T-helper 1 cell treated with Interleukin-12 subunit alpha and Interleukin-12 subunit beta and Interleukin-4 antibody, amounts not matched to agents 30 μg/mL and 1 μg/mL, for 36 hours (primary cell): Measurements from ENCODE around the gene KRT71.
"Not testable (repeated sequence)": the region's sequence is repeated elsewhere in the genome, so short reads cannot be mapped to it uniquely, and the experiment has no call there.

ENCODE experiments used
- H3K27ac Mint-ChIP-seq: one replicate; pipeline ENCODE4 v1.8.0; 2021; ENCODE audit warnings: mild to moderate bottlenecking, mixed read lengths
- H3K27me3 Mint-ChIP-seq: one replicate; pipeline ENCODE4 v1.8.0; 2021; ENCODE audit warnings: low read depth, mixed read lengths
- H3K36me3 Mint-ChIP-seq: one replicate; pipeline ENCODE4 v1.8.0; 2021; ENCODE audit warnings: low read depth, mixed read lengths
- H3K4me1 Mint-ChIP-seq: one replicate; pipeline ENCODE4 v1.8.0; 2021; ENCODE audit warnings: low read depth, mixed read lengths
- H3K4me3 Mint-ChIP-seq: one replicate; pipeline ENCODE4 v1.8.0; 2021; ENCODE audit warnings: mild to moderate bottlenecking, moderate library complexity, mixed read lengths
- H3K9me3 Mint-ChIP-seq: one replicate; pipeline ENCODE4 v1.8.0; 2021; ENCODE audit warnings: mixed read lengths

KRT71 gene

DNA sequence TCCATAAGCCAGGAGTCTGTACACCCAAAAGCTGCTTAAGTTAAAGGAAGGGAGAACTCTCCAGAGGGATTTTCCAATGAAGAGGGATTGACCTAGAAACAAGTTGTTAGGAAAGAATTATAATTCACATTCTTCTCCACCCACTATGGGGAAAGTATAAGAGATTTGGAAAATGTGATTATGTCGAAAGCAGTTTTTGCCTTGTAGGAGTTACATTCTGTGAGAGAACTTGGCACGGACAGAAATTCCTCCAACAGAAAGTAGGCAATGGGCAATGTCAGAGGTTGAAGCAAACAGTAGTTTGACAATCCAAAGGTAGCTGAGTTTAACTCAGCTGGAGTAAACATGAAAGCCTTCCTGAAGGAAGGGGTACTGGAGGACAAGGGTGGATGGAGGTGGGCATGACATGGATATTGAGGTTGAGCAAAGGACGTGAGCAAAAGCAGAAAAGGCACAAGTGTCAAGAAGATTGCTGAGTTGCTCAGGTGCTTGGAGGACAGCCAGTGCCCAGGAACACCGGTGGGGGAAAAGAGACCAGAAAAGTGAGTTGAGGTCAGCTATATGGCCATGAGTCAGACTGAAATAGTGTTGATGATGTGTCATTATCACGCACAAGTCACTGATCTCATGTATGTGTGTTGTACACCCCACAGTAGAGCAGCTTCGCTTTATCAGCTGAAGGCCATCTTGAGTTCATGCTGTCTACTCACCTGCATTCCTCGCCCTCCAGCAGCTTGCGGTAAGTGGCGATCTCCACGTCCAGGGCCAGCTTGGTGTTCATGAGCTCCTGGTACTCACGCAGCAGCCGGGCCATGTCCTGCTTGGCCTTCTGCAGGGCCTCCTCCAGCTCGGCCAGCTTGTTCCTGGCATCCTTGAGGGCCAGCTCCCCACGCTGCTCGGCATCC, 36.8 kb downstream of the KRT71 start:
- no peaks in the 10 kb centered on the region for H3K36me3 Mint-ChIP-seq

DNA sequence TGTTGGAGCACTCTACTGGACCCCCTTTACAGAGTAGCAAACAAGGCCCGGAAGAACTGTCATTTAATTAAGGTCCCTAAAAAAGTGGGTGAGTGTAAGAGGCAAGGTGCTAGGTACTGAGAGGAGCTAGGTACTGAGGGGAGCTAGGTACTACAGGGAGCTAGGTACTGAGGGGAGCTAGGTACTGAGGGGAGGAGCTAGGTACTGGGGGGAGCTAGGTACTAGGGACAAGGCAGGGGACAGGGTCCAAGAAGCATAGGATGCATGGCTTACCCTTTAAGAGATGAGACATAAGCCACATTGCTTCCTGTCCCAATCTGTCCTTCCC, 37.7 kb downstream of the KRT71 start:
- Mint-ChIP-seq H3K9me3 (peaks cover 11% of the 10 kb centered on the region), H3K27ac (no peak overlapping the region), H3K4me1 (no peaks in the 10 kb centered on the region)

More for the DNA sequence above, 36.8 kb downstream of the KRT71 start:
- Mint-ChIP-seq H3K27me3 (peaks cover 4% of the 10 kb centered on the region), H3K4me1 (no peaks in the 10 kb centered on the region), H3K9me3 (peaks cover 7% of the 10 kb centered on the region), H3K4me3 (no peak overlapping the region), H3K27ac (no peak overlapping the region)

DNA sequence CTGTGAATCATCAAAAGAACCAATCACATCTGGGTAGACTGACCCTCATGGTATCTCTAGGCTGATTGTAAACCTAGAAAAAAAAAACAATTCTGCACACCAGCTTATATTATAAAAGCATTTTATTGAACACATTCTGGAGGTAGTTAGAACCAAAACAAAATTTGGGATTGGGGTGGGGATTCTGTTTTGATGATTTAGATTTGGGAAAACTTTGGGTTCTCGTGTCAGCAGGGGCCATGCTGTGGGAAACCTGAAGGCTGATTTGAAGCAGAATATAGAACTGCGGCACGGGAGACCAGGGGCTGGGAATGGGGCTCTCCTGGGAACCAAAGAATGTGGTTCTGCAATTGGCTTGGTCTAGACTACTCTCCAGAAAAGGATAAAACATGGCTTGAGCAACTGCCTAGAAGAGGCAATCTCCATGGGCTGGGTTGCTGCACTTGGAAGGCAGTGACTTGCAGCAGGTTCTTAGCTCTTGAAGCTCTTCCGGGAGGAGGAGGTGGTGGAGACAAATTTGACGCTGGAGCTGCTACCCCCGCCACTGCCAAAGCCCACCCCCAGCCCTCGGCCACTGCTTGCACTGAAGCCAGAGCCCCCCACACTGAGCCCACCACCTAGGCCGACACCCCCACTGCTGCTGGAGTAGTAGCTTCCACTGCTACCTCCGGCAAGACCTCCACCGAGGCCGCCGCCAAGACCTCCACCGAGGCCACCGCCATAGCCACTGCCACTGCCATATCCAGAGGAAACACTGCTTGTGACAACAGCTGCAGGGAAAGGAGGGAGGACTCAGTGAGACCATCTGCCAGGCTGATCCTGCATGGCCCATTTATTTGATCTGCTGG, 38.2 kb downstream of the KRT71 start:
- Mint-ChIP-seq H3K27ac (no peak overlapping the region), H3K27me3 (peaks cover 6% of the 10 kb centered on the region), H3K36me3 (no peaks in the 10 kb centered on the region), H3K9me3 (peaks cover 11% of the 10 kb centered on the region), H3K4me1 (no peaks in the 10 kb centered on the region), H3K4me3 (no peak overlapping the region)

More for the DNA sequence above, 37.7 kb downstream of the KRT71 start:
- Mint-ChIP-seq H3K27me3 (peaks cover 4% of the 10 kb centered on the region), H3K4me3 (no peak overlapping the region), H3K36me3 (no peaks in the 10 kb centered on the region)

DNA sequence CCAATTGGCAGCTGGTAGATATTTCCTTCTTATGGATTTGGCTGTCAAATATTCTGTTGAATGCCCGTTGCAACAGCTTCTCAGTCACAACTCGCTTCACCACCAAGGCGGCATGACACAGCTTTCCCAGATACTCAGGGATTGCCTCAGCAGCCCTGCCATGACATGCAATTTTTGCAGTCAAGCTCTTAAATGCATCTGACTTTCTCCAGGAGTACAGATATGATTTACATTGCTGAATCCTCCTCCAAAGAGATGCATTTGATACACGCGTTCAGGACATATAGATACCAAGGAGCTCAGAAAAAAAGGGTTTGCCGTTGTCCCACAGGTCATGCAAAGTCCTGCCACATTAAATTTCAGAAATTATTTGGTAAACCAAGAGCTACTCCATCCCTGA, 39.2 kb downstream of the KRT71 start:
- no peak overlapping the region for H3K4me3 Mint-ChIP-seq
- no peak overlapping the region for H3K27ac Mint-ChIP-seq
- no peaks in the 10 kb centered on the region for H3K36me3 Mint-ChIP-seq
- peaks cover 11% of the 10 kb centered on the region for H3K9me3 Mint-ChIP-seq
- H3K27me3 Mint-ChIP-seq: peaks cover 8% of the 10 kb centered on the region
- no peaks in the 10 kb centered on the region for H3K4me1 Mint-ChIP-seq

DNA sequence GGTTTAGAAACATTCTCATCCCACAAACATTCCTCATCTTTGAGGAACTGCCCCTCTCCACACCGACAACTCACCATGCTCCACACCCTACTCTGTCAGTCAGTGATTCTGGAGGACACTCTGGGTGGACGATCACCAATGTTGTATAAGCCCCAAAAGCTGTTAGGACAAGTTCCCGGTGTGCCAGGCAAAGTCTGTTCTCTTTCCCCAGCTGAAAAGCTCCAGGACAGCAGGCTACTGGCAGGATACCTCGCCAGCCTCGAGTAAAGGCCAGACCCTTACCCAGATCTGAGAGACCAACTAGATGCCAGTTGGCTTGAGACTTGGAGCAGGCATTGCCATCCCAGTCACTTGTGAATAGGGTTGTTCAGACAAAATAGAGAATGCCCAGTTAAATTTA, 44.7 kb downstream of the KRT71 start:
- H3K27me3 Mint-ChIP-seq: peaks cover 23% of the 10 kb centered on the region
- no peaks in the 10 kb centered on the region for H3K36me3 Mint-ChIP-seq
- H3K27ac Mint-ChIP-seq: no peak overlapping the region
- no peak overlapping the region for H3K4me3 Mint-ChIP-seq
- no peaks in the 10 kb centered on the region for H3K4me1 Mint-ChIP-seq
- peaks cover 11% of the 10 kb centered on the region for H3K9me3 Mint-ChIP-seq

DNA sequence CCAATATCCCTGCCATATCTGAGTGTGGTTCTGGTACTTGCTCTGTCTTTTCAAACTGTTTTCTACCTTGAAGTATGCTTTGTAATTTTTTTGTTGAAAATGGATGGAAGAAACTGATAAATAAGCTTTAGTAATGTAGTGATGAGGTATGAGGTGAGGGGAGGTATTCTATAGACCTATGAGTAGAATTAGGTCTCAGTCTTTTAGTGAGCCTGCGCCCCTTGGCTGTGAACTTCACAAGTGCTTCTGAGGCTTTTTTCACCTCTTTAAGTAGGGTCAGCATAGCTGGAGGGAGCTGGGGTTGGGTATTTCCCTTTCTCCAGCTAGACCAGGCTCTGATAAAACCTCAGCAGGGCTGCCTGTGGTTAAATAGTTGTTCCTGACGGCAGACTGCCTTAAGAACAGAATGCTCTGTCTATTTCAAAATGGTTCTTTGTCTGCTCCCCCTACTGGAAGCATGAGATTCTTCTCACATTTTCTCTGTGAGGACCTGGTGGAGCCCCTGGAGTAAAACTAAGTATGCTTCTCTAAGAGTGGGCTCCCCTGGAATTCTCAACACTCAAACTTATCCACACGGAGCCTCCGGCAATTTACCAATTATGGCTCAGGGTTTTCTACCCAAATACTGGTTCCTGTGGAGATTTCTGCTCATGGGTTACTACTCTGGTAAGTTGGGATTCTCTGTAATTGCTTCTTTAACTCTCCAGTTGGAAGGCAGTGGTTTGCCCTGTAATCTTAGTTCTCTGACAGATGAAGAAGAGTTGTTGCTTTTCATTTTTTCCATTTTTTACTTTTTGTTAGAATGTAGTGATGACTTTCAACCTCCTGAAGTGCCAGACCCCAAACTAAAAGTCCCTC, 45.9 kb downstream of the KRT71 start:
- no peaks in the 10 kb centered on the region for H3K36me3 Mint-ChIP-seq
- no peaks in the 10 kb centered on the region for H3K4me1 Mint-ChIP-seq
- H3K4me3 Mint-ChIP-seq: no peak overlapping the region
- H3K27ac Mint-ChIP-seq: no peak overlapping the region
- peaks cover 27% of the 10 kb centered on the region for H3K27me3 Mint-ChIP-seq
- peaks cover 11% of the 10 kb centered on the region for H3K9me3 Mint-ChIP-seq

DNA sequence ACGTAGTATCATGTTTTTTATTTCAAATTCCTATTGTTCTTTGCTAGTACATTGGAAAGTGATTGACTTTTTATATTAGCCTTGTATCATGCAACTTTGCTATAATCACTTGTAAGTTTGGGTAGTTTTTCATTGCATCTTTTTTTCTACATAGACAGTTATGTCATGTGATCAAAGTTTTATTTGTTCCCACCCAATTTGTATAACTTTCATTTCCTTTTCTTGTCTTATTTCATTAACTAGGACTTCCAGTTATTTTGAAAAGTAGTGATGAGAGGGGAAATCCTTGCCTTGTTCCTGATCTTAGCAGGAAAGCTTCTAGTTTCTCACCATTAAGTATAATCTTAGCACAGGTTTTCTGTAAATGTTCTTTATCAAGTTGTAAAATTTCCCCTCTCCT, 50.1 kb downstream of the KRT71 start:
- Mint-ChIP-seq H3K27me3 (peaks cover 27% of the 10 kb centered on the region), H3K36me3 (no peaks in the 10 kb centered on the region), H3K4me3 (no peak overlapping the region), H3K4me1 (no peaks in the 10 kb centered on the region), H3K27ac (no peak overlapping the region), H3K9me3 (no peaks in the 10 kb centered on the region)

DNA sequence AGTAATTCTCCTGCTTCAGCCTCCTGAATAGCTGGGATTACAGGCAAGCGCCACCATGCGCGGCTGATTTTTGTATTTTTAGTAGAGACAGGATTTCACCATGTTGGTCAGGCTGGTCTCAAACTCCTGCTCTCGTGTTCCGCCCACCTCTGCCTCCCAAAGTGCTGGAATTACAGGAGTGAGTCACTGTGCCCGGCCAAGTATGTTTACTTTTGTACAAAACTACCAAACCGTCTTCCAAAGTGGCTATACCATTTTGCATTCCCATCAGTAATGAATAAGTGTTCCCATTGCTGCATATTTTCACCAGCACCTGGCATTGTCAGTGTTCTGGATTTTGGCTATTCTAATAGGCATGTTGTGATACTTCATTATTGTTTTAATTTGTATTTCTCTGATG, 51.5 kb downstream of the KRT71 start:
- Mint-ChIP-seq H3K4me1 (no peaks in the 10 kb centered on the region), H3K4me3 (no peak overlapping the region), H3K27ac (no peak overlapping the region)

DNA sequence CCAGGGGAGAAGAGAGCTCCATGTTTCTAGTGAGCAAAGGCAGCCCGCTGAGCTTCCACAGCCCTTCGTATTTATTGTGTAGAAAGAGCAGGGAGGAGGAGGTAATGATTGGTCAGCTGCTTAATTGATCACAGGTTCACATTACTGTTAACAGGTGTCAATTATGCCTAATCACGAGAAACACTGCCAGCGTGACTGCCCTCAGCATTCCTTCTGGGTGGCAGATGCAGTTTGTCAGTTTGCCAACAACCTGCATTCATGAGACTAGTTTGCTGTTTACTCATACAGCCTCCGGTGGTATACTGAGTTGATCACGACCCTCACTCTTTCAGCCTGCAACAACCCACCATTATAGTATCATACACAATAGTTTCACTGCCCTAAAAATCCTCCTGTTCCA, 52.4 kb downstream of the KRT71 start:
- not testable (repeated sequence) for H3K4me3 Mint-ChIP-seq, H3K4me1 Mint-ChIP-seq, H3K36me3 Mint-ChIP-seq, H3K9me3 Mint-ChIP-seq, H3K27ac Mint-ChIP-seq
- peaks cover 18% of the 10 kb centered on the region for H3K27me3 Mint-ChIP-seq

More for the DNA sequence above, 51.5 kb downstream of the KRT71 start:
- peaks cover 16% of the 10 kb centered on the region for H3K27me3 Mint-ChIP-seq
- no peaks in the 10 kb centered on the region for H3K36me3 Mint-ChIP-seq
- no peaks in the 10 kb centered on the region for H3K9me3 Mint-ChIP-seq

DNA sequence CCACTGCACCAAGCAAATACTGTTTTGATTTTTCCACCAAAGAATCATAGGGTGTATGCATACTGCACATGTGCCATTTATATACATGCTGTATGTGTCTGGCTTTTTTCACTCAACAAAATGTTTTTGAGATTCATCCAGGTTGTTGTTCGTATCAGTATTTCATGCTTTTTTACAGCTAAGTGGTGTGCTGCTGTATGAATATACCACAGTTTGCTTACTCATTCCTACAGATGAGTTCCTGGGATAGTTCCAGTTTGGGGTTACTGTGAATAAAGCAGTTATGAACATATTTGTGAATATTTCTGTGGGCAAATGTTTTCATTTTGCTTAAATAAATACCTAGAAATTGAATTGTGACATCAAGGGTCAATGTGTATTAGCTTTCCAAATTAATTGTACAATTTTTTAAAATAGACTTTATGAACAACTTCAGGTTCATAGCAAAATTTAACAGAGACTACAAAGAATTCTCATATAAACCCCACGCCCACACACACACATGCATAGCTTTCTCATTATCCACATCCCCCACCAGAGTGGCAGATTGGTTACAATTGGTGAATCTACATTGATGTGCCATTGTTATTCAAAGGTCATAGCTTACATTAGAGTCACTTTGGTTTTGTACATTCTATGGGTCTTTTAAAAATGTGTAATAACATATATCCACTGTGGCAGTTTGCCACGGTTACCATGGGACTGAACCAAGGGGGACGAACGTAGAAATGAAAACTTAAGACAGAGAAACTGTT, 53.0 kb downstream of the KRT71 start:
- Mint-ChIP-seq H3K27ac (no peak overlapping the region), H3K4me3 (no peak overlapping the region), H3K4me1 (no peaks in the 10 kb centered on the region), H3K9me3 (no peaks in the 10 kb centered on the region), H3K36me3 (no peaks in the 10 kb centered on the region), H3K27me3 (peaks cover 18% of the 10 kb centered on the region)

DNA sequence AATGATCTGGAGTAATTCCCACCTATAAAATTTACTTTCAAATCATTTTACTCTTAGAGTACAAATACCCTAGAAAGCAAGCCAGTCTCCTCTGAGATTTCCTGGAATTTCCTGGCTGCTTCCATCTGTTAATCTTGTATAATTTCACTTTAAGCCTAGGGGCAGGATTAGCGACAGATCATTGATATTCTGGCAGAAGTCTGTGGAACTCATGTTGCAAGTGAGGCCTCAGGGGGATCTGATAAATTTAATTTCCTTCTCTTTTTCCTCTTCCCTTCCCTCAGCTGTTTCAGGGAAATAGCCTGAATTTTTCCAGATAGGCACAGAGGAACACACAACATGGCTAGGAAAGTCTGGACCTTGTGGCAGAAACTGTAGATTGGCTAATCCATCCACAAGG, 54.0 kb downstream of the KRT71 start:
- Mint-ChIP-seq H3K4me1 (no peaks in the 10 kb centered on the region), H3K9me3 (no peaks in the 10 kb centered on the region), H3K4me3 (no peak overlapping the region), H3K27me3 (peaks cover 23% of the 10 kb centered on the region), H3K27ac (no peak overlapping the region), H3K36me3 (no peaks in the 10 kb centered on the region)

DNA sequence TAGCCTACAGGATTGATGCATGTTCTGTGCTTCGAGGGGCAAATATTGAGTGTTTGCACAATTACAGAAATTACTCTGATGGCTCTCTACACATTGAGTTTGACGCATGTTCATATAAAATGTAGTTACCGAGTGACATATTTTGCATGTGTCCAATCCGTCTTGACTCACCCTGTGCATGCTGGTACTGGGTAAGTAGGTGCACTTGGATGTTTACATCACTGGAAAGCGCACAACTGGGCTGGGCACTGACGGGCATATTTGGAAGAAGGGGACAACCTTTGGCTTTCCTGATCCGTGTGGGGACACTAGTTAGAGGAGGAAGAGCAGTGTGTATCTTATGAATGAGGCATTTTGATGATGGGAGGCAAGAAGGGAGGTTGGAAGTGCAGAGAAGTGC, 55.0 kb downstream of the KRT71 start:
- Mint-ChIP-seq H3K27ac (no peak overlapping the region), H3K4me1 (no peaks in the 10 kb centered on the region), H3K4me3 (no peak overlapping the region), H3K36me3 (no peaks in the 10 kb centered on the region), H3K9me3 (no peaks in the 10 kb centered on the region), H3K27me3 (peaks cover 24% of the 10 kb centered on the region)

DNA sequence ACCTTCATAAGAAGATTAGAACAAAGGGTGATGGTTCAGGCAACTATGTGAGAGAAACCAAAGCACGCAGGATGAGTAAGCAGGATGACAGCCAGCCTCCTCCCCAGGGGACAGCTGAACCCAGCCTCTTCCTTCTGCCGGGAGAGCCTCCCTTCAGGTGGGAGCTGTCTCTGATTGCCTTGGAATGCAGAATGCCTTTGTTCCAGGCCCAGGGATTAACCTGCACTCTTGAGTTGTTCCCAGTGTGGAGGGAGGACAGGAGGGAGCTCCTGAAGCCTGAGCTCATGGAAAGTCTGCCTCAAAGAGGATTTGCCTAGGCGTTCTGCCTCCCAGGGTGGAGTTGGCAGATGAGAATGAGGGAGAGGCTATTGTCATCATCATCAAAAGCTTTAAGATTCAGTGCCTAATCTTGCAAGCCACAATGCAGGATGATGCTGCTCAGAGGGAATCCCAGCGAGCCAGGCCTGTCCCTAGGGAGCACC, 56.3 kb downstream of the KRT71 start:
- H3K27ac Mint-ChIP-seq: no peak overlapping the region

DNA sequence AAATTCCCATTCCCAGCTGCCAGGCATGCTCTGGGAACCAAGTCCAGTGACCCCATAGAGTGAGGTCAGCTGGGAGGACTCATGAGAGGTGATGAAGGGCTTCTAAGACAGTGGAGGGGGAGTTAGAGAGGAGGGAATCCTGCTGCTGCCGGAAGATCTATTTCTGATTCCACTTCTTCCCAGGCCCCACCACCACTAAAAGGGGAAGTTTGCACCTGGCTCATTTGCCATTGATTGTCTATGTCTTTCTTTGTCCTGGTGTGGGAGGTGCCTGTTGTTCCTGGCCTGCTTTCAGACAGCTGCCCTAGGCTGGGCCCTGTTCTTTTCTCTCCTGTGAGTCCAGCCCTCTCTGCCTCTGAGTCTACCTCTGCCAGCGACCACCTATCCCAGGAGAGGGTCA, 56.9 kb downstream of the KRT71 start:
- Mint-ChIP-seq H3K9me3 (no peaks in the 10 kb centered on the region), H3K27ac (no peak overlapping the region), H3K4me1 (no peaks in the 10 kb centered on the region), H3K27me3 (peaks cover 21% of the 10 kb centered on the region), H3K4me3 (no peak overlapping the region), H3K36me3 (no peaks in the 10 kb centered on the region)

More for the DNA sequence above, 56.3 kb downstream of the KRT71 start:
- Mint-ChIP-seq H3K27me3 (peaks cover 21% of the 10 kb centered on the region), H3K9me3 (no peaks in the 10 kb centered on the region), H3K4me3 (no peak overlapping the region), H3K36me3 (no peaks in the 10 kb centered on the region), H3K4me1 (no peaks in the 10 kb centered on the region)
